K562 (cell line): Measurements from ENCODE around the gene MITF. TPM values are rescaled to one million over a fixed set of nuclear protein-coding genes. Genes with fewer than 3 reads are reported as not detected.

Source experiments
- ATAC-seq: fragments of 200-7000 bp; cut with Tn5 transposase; 3 replicates; pipeline ENCODE4 v1.9.1; 2020; ENCODE audit warnings: moderate library complexity
- BruUV-seq: library from RNA; stranded (reverse); fragments of 400-500 nt; replicated peaks from 2 replicates; lab custom pipeline; 2021; lab: Mats Ljungman, UMichigan
- CTCF ChIA-PET: fragments of 300-600 bp; formaldehyde crosslinking; extraction: SDS; loops from one replicate; lab custom pipeline; 2021; ENCODE audit warnings: low intra/inter-chr PET ratio; lab: Yijun Ruan, JAX
- POLR2A ChIA-PET: fragments of 300-600, 350-650 bp; sonication (Branson Sonifier 250); formaldehyde crosslinking; extraction: SDS; loops from one replicate; lab custom pipeline; 2021; ENCODE audit warnings: antibody characterized with exemption, inconsistent platforms; lab: Yijun Ruan, JAX
- DNase-seq, 4 experiments: peaks; one replicate each; pipeline versions ENCODE4 v3.0.0 to v3.0.0-alpha.2; 2011 to 2018; ENCODE audit warnings: low spot score in 3 of 4, mixed read lengths in 3 of 4; ENCODE audit errors: extremely low read depth in 1 of 4
- FAIRE-seq: peaks from 2 replicates; lab custom pipeline; 2011; peaks lifted over from hg19 to GRCh38; lab: Jason Lieb, UNC
- H2AFZ ChIP-seq: 2 replicates; pipeline ENCODE4 v1.6.0; 2011; ENCODE audit warnings: low read depth, low read length, control low read depth, inconsistent platforms
- H3K27ac ChIP-seq: fragments of 200-600 bp; 3 replicates; pipeline ENCODE4 v1.8.0; 2011; ENCODE audit warnings: low read depth, mild to moderate bottlenecking, control low read depth, inconsistent platforms, low read length, moderate library complexity, mixed read lengths; ENCODE audit errors: extremely low read depth
- H3K27me3 ChIP-seq, 2 experiments: fragments of 300-600 bp in 1 of 2; 2 replicates in 1 of 2; 3 replicates in 1 of 2; pipeline versions ENCODE4 v1.6.0 to v1.8.0; 2011; ENCODE audit warnings: inconsistent platforms in 2 of 2, low read length in 2 of 2, mild to moderate bottlenecking in 1 of 2, mixed read lengths in 1 of 2, moderate library complexity in 1 of 2; ENCODE audit not compliant: control insufficient read depth in 2 of 2, insufficient read depth in 2 of 2
- H3K36me3 ChIP-seq: fragments of 300-600 bp; 3 replicates; pipeline ENCODE4 v1.8.0; 2011; ENCODE audit warnings: mild to moderate bottlenecking, low read length, inconsistent platforms; ENCODE audit not compliant: control insufficient read depth, insufficient read depth
- H3K4me1 ChIP-seq, 2 experiments: fragments of 200-600 bp in 1 of 2; replicated peaks in 1 of 2; 2 replicates in 1 of 2; 3 replicates in 1 of 2; pipeline versions ENCODE4 v1.5.1 to v1.8.0; 2011; ENCODE audit warnings: inconsistent platforms in 2 of 2, low read length in 2 of 2, mild to moderate bottlenecking in 1 of 2, mixed read lengths in 1 of 2, moderate library complexity in 1 of 2; ENCODE audit not compliant: control insufficient read depth in 2 of 2, insufficient read depth in 2 of 2
- H3K4me2 ChIP-seq: 2 replicates; pipeline ENCODE4 v1.6.1; 2011; ENCODE audit warnings: low read length, control low read depth, inconsistent platforms, mixed read lengths; ENCODE audit not compliant: insufficient read depth
- H3K4me3 ChIP-seq: fragments of 200-600 bp; sonication (generic), shearing (Covaris generic); 2 replicates; pipeline ENCODE4 v1.5.1; 2016; ENCODE audit warnings: control low read depth, inconsistent platforms
- H3K79me2 ChIP-seq: fragments of 200-600 bp; 3 replicates; pipeline ENCODE4 v1.8.0; 2011; ENCODE audit warnings: low read length, inconsistent platforms; ENCODE audit not compliant: control insufficient read depth, insufficient read depth
- H3K9ac ChIP-seq, 2 experiments: 2 replicates each; pipeline versions ENCODE4 v1.6.0 to v1.6.1; 2011; ENCODE audit warnings: low read depth in 2 of 2, low read length in 2 of 2, control low read depth in 1 of 2, inconsistent platforms in 1 of 2, mild to moderate bottlenecking in 1 of 2, mixed read lengths in 1 of 2; ENCODE audit not compliant: insufficient read depth in 1 of 2
- H3K9me1 ChIP-seq: one replicate; pipeline ENCODE4 v1.6.0; 2011; ENCODE audit warnings: inconsistent platforms, mild to moderate bottlenecking, low read length, moderate library complexity; ENCODE audit not compliant: control insufficient read depth, insufficient read depth
- H3K9me3 ChIP-seq: replicated peaks from 2 replicates; pipeline ENCODE4 v1.5.1; 2011; ENCODE audit warnings: low read depth, low read length, inconsistent platforms; ENCODE audit not compliant: control insufficient read depth, insufficient read depth
- H4K20me1 ChIP-seq: replicated peaks from 2 replicates; pipeline ENCODE4 v1.6.1; 2011; ENCODE audit warnings: low read length, inconsistent platforms, mixed read lengths; ENCODE audit not compliant: control insufficient read depth, insufficient read depth
- C11orf30 ChIP-seq: fragments of 450-650 bp; IDR thresholded peaks from 2 replicates; pipeline ENCODE4 v1.6.1; 2016; ENCODE audit warnings: low read depth, mild to moderate bottlenecking
- PTTG1 ChIP-seq: fragments of 450-650 bp; IDR thresholded peaks from 2 replicates; pipeline ENCODE4 v1.6.1; 2016; ENCODE audit warnings: low read depth, mild to moderate bottlenecking, missing genetic modification characterization, missing compliant biosample characterization
- SOX6 ChIP-seq: fragments of 450-650 bp; IDR thresholded peaks from 2 replicates; pipeline ENCODE4 v1.6.1; 2014; ENCODE audit warnings: mild to moderate bottlenecking
- TGIF2 ChIP-seq: sonication (generic); formaldehyde crosslinking; IDR thresholded peaks from 2 replicates; pipeline ENCODE4 v1.8.1; 2022; ENCODE audit warnings: mild to moderate bottlenecking, missing genetic modification reagents, moderate library complexity
- ZNF146 ChIP-seq: IDR thresholded peaks from one replicate; pipeline ENCODE4 v1.6.1; 2018; ENCODE audit warnings: missing compliant biosample characterization; ENCODE audit not compliant: unreplicated experiment
- ZNF253 ChIP-seq: fragments of 250-450 bp; sonication (Bioruptor Pico); conservative IDR thresholded peaks from 2 replicates; pipeline ENCODE4 v1.6.1; 2021; ENCODE audit warnings: mild to moderate bottlenecking
- WGBS: fragments of 100-300 bp; shearing (Covaris generic); methylation state at CpG from one replicate; pipeline ENCODE4 v1.1.6; 2016; ENCODE audit warnings: low coverage, mixed read lengths; ENCODE audit not compliant: insufficient coverage; ENCODE audit errors: missing lambda C conversion rate; 5-methylcytosine and 5-hydroxymethylcytosine counted together
- in situ Hi-C: fragments of 300-500 bp; cut with MboI; formaldehyde crosslinking; loops from 4 replicates; pipeline ENCODE4 v1.15.0; 2018; ENCODE audit warnings: inconsistent platforms, mixed read lengths
- intact Hi-C: fragments of 100-400 bp; cut with micrococcal nuclease; formaldehyde crosslinking; loops from 2 replicates; pipeline ENCODE4 v1.14.2; 2022
- polyA plus RNA-seq, 8 experiments: library from polyadenylated mRNA; depleted of rRNA in 4 of 8; stranded (reverse) in 5 of 8; unstranded in 3 of 8; fragments of >200 nt; fragmentation: Nextera tagmentation in 2 of 8; fragmentation: Illumina TruSeq in 1 of 8; extraction: Ambion mirVana in 2 of 8; extraction: Trizol in 1 of 8; gene quantifications; 2 replicates each; pipeline versions ENCODE4 v1.2.1 to v1.2.3, GENCODE V29; 2011 to 2014; ENCODE audit warnings: inconsistent platforms in 1 of 8, missing spikeins in 1 of 8
- total RNA-seq, 7 experiments: library from RNA; depleted of rRNA in 6 of 7; stranded (reverse); fragments of >200 nt in 6 of 7; fragmentation: Illumina TruSeq in 2 of 7; extraction: Trizol in 2 of 7; gene quantifications; 2 replicates each; pipeline versions ENCODE4 v1.2.1 to v1.2.3, GENCODE V29; 2011 to 2021; ENCODE audit warnings: low replicate concordance in 1 of 7
- TF ChIP-seq, protein P1 (sequence below): sonication (generic); formaldehyde crosslinking; IDR thresholded peaks from 2 replicates; pipeline ENCODE4 v1.8.0; 2023; ENCODE audit warnings: mild to moderate bottlenecking, missing genetic modification reagents
- TF ChIP-seq, protein P2 (sequence below): fragments of 450-650 bp; IDR thresholded peaks from 2 replicates; pipeline ENCODE4 v1.6.1; 2018; ENCODE audit warnings: mild to moderate bottlenecking, low read depth; ENCODE audit not compliant: partially characterized antibody

MITF gene
- total and polyA plus RNA-seq, 9 of the 15 experiments (the other 6 are each of a cell fraction or from before 2014, with no cell fraction given) = 5.6 to 14.9 (median 11.1) TPM

DNA sequence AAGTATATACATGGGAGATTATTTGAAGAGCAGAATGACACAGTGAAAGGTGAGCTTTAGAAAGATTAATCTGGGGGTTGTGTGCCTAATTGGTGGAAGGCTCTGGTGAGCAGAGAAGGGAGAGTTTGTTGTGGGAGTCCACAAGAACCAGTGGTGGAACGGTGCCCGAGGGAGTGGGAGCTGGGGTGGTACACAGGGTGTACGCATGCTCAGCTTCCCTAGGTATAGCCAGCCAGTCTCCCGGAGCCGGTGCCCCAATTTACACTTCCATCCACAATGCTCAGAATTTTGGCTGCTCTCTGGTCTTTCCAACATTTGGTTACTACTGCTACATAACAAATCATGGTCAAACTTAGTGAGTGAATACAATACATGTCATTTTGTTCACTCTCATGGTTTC, 92.5 kb downstream of the MITF start:
- CTCF ChIA-PET = no interaction called here
- Histone ChIP-seq H3K4me2 (no peak overlapping the region), H3K9me1 (no peaks in the 10 kb centered on the region), H3K36me3 (no peaks in the 10 kb centered on the region), H3K9ac (no peak overlapping the region), H3K4me3 (no peak overlapping the region), H4K20me1 (no peaks in the 10 kb centered on the region), H2AFZ (no peak overlapping the region), H3K4me1 (no peaks in the 10 kb centered on the region), H3K9me3 (no peaks in the 10 kb centered on the region), H3K27ac (no peak overlapping the region), H3K27me3 (no peaks in the 10 kb centered on the region), H3K79me2 (peaks cover 35% of the 10 kb centered on the region)
- no peak for FAIRE-seq
- BruUV-seq = no TSS peak
- DNase-seq = no peak
- in situ Hi-C loops = no loop called here
- TF ChIP-seq ZNF253 (CRISPR knock-in tag) (no peak), TGIF2 (CRISPR knock-in tag) (no peak), ZNF146 (CRISPR knock-in tag) (no peak), C11orf30 (no peak), PTTG1 (tag) (no peak), SOX6 (no peak)
- TF ChIP-seq, protein P1, sequence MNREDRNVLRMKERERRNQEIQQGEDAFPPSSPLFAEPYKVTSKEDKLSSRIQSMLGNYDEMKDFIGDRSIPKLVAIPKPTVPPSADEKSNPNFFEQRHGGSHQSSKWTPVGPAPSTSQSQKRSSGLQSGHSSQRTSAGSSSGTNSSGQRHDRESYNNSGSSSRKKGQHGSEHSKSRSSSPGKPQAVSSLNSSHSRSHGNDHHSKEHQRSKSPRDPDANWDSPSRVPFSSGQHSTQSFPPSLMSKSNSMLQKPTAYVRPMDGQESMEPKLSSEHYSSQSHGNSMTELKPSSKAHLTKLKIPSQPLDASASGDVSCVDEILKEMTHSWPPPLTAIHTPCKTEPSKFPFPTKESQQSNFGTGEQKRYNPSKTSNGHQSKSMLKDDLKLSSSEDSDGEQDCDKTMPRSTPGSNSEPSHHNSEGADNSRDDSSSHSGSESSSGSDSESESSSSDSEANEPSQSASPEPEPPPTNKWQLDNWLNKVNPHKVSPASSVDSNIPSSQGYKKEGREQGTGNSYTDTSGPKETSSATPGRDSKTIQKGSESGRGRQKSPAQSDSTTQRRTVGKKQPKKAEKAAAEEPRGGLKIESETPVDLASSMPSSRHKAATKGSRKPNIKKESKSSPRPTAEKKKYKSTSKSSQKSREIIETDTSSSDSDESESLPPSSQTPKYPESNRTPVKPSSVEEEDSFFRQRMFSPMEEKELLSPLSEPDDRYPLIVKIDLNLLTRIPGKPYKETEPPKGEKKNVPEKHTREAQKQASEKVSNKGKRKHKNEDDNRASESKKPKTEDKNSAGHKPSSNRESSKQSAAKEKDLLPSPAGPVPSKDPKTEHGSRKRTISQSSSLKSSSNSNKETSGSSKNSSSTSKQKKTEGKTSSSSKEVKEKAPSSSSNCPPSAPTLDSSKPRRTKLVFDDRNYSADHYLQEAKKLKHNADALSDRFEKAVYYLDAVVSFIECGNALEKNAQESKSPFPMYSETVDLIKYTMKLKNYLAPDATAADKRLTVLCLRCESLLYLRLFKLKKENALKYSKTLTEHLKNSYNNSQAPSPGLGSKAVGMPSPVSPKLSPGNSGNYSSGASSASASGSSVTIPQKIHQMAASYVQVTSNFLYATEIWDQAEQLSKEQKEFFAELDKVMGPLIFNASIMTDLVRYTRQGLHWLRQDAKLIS = no peak
- TF ChIP-seq, protein P2, sequence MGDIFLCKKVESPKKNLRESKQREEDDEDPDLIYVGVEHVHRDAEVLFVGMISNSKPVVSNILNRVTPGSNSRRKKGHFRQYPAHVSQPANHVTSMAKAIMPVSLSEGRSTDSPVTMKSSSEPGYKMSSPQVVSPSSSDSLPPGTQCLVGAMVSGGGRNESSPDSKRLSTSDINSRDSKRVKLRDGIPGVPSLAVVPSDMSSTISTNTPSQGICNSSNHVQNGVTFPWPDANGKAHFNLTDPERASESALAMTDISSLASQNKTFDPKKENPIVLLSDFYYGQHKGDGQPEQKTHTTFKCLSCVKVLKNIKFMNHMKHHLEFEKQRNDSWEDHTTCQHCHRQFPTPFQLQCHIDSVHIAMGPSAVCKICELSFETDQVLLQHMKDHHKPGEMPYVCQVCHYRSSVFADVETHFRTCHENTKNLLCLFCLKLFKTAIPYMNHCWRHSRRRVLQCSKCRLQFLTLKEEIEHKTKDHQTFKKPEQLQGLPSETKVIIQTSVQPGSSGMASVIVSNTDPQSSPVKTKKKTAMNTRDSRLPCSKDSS = no peak
- WGBS = 91% methylated on average over 5 of the region's 5 CpGs
- POLR2A ChIA-PET = no interaction called here
- intact Hi-C loops = no loop called here
- no peak for ATAC-seq
